HG02763 (cell line): ENCODE data around the gene RBPJ.

ENCODE experiments used
- ATAC-seq: cut with Tn5 transposase; IDR thresholded peaks from one replicate; pipeline ENCODE4 v1.9.1; 2021; ENCODE audit warnings: mild to moderate bottlenecking, moderate library complexity; ENCODE audit not compliant: unreplicated experiment

RBPJ gene

DNA sequence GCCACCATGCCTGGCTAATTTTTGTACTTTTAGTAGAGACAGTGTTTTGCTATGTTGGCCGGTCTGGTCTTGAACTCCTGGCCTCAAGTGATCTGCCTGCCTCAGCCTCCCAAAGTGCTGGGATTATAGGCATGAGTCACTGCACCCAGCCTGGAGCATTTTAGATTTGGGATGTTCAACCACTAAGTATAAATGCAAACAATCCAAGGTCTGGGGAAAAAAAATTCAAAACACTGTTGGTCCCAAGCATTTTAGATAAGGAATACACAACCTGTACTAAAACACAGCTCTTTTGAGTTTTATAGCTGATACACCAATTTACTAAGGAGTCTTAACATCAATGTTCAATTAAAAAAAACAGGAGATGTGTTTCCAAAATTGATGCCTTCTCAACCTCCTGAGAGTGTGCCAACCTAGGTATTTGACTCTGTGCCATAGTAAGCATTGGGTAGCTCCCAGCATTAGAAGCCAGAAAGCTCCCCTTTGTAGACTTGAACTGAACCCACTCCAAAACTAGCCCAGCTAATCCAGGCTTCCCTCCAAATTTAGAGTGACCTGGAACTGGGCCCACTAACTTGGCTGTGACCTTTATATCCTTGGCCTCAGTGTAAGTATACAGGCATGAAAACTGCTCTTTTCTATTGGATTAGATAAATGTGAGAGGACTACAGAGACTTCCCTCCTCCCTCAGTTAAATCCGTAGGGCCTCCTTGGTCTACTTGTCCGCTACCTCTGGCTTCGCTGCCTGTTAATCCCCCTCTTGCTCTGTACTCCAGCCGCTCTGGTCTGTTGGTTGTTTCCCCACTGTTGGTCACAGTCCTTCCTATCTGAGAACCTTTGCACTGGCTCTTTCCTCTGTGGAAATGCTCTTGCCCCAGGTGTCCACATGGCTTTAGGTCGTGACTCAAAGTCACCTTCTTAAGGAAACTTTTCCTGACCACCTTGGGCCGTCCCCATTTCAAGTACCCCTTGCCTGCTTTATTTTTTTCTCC lies 91.9 kb downstream of the RBPJ start:
- ATAC-seq: no peak

DNA sequence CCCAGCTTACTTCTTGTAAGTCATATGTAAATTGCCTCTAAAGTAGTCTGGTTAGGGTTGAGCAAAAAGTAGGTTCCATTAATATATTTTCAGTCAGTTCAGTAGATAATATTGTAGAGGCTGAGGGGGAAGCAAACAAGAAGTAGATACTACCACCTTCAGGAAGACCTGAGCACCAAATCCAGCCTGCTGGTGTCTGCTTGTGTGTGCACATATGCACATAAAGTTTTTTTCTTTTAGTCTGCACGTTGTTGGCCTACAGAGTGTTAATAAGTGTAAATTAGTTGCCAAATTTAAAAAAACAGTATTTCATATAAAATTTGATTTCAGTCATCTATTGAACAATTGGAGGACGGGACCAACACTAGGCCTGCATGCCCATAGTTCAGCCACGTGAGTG lies 92.8 kb downstream of the RBPJ start:
- ATAC-seq: no peak

DNA sequence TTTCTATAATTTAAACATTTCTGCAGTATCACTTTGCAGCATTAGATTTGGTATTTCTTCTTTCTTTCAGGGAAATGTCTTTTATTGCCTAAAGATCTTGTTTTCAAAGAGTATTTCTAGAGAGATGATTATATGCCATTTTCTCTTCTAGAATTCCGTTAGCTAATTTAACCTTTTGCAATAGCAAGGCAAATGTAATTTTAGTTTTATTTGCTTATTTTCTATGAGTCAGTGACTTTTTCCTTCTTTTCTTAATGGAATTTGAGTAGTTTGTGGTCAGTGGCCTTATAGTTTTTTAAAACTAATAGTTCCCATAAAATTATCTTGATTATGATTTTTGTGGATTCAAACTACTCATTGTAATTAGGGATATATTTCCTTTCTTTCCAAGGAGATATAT lies 97.3 kb downstream of the RBPJ start:
- ATAC-seq: no peak

DNA sequence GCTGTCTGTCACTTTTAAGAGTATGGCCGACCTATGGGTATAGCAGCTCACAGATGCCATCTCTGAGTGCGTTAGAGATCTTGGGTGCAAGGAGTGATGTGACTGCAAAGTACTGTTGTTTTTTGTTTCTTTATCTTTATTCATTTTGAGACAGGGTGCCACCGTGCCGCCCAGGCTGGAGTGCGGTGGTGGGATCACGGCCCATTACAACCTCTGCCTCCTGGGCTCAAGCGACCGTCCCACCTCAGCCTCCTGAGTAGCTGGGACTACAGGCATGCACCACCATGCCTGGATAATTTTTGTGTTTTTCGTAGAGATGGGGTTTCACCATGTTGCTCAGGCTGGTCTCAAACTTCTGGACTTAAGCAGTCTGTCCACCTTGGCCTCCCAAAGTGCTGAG lies 98.0 kb downstream of the RBPJ start:
- no peak for ATAC-seq

DNA sequence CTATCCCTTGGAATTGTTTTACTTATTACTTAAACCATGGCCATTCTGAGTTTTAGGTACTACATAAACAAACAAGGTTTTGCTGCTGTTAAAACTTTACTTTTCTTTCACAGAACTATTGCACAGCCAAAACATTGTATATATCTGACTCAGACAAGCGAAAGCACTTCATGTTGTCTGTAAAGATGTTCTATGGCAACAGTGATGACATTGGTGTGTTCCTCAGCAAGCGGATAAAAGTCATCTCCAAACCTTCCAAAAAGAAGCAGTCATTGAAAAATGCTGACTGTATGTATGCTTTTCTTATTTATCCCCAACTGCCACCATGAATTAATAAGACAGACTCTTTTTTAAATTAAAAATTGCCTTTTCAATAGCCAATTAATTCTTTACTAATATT lies 99.6 kb downstream of the RBPJ start:
- ATAC-seq: no peak

DNA sequence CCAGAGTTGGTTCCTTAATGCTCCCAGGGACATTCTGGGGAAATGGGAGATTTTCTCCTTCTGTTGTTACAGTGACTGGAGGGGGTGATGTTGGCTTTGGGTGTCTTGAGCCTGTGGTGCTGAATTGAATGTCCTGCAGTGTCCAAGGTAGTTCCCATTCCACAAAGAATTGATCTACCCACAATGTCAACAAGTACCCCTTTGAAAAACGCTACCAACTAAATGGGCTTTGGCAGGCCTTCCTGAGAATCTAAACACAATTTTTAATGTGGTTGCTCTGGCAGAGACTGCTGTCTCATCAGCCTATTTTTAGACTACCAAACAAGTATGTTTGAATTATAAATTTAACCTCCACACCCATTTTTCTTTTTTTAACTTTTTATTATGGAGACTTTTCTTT lies 100.1 kb downstream of the RBPJ start:
- no peak for ATAC-seq

DNA sequence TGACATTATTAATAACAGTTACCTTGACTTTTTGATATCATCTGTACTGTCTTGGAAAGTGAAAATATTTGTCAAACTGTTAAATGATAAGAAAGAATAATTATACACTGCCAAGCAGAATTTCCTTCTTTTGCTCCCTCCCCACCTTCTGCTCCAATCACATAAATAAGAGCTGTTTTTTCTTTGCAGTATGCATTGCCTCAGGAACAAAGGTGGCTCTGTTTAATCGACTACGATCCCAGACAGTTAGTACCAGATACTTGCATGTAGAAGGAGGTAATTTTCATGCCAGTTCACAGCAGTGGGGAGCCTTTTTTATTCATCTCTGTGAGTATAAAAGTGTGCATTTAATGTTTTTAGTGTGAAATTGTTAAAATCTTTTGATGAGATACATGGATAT lies 103.3 kb downstream of the RBPJ start:
- no peak for ATAC-seq

DNA sequence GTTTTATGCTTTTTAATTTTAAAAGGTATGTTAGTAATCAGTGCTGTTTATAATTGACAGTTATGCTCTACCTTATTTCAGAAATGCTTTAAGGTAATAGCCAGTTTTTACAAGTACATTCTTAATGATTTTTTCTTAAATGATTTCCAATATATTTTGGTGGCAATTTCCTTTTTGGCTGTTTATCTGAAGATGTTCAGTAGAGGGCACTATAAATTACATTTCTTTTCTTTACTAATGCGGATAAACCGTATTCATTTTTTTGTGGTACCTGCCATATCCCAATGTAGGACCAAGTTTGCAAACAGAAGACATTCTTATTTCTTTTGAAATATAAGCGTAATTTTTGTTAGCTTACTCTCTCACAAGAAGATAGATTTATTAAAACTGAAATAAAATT lies 104.0 kb downstream of the RBPJ start:
- ATAC-seq: no peak

DNA sequence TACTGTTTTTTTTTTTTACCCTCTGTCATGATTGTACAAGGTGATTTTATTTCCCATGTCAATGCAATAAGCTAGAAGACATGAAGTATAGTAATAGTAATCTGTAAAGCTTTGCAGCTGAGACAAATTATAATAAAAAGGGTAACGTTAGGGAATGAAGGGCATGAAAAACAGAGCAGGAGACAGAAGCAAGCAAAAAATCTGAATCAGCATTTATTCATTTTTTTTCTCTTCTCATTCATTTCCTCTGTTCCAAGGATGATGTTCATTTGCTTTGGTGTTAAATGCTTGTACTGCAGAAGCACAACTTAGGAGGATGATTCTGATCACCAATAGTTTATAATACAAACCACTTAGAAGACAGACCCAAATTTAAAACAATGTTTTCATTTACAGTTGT lies 105.1 kb downstream of the RBPJ start:
- no peak for ATAC-seq

DNA sequence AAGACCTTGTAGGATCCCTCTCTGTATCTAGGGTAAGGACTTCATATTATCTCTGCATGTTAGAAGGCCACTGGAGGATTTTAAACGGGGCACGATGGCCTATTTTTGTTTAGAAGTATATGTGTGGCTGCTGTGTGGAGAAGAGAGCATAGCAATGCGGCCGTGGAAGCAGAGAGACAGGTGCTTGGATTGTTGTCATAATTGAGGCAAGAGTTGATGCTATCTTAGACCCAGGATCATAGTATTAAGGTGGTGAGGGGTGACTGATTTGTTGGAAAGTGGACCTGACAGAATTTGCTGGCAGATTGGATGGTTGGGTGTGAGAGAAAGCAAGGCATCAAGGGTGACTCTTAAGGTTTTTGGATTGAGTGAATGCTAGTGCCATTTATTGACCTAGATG lies 106.1 kb downstream of the RBPJ start:
- no peak for ATAC-seq

DNA sequence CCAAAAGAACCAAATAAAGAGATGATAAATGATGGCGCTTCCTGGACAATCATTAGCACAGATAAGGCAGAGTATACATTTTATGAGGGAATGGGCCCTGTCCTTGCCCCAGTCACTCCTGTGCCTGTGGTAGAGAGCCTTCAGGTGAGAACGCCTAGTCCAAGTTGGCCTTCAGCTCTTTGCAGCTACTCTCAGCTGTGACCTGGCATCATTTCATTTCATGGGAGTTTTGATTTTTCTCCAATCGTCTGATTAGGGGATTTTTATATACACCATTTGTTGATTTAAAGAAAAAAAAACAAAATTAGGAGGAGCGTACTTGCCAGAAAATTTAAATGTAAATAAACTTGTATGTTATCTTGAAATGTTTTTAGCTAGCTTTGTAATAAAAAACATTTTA lies 109.1 kb downstream of the RBPJ start:
- ATAC-seq: no peak

DNA sequence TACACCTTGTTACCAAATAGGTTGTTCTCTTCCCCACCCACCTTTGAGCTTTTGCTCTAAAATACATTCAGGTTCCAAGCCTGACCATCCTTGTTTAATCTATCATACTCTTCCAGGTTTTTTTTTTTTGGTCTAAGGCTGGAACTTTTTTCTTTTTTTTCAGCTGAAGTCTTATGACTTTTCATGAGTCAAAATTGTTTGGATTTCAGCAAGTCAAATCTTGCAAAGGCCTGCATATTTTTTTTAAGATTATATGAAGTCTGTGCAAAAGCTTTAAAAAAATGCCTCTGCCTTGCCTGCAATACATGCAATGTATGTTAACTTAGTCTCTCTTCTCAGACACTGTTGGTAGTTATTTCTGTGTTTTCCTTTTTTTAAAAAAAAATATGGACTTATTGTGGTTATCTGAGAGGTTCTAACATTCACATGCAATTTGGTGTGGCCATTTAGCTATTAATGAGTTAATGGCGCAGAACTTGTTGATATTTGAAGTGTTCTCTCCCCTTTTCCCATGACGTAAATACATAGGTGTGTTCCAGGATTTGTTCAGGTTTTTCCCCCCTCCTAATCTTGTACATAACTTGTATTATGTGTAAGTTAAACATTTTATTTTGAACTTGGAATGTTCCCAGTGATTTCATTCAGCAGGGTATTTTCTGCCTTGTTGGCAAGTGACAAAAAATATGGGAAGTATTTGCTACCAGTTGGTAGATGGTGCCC lies 110.8 kb downstream of the RBPJ start:
- no peak for ATAC-seq

DNA sequence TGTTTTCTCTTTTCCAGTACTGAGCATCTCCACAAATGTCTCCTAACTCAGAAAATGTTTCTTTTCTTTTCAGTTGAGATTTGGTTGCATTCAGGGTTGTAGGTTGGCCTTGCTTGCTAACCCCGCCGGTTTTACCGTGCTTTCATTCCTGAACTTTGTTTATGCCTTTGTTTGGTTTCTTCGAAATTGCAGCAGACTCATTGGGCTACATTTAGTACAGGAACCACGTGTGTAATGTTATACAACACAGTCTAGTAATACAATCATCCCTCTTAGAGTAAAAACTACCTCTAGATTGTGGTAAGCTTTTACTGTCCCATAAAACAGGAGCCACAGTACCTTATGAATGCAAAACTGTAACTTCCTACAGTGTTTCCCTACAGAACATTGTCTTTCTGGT lies 111.6 kb downstream of the RBPJ start:
- ATAC-seq: no peak

DNA sequence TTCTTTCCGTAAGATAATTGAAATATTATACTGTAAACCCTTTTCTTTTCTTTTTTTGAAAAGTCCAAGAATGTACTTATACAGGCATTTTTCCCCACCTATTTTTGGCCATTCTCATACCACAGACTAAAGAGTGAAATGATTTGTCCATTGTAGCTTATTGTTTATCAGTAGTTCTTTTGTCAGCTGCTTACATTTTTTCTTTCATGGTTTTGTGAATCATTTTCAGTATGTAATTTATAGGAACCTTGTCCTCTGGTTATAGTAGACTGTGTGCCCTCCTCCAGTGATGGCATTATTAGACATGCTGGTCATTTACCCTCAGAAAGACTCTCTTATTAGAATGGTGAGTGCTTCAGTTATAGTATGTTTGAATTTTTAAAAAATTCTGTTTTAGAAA lies 112.7 kb downstream of the RBPJ start:
- ATAC-seq: no peak

DNA sequence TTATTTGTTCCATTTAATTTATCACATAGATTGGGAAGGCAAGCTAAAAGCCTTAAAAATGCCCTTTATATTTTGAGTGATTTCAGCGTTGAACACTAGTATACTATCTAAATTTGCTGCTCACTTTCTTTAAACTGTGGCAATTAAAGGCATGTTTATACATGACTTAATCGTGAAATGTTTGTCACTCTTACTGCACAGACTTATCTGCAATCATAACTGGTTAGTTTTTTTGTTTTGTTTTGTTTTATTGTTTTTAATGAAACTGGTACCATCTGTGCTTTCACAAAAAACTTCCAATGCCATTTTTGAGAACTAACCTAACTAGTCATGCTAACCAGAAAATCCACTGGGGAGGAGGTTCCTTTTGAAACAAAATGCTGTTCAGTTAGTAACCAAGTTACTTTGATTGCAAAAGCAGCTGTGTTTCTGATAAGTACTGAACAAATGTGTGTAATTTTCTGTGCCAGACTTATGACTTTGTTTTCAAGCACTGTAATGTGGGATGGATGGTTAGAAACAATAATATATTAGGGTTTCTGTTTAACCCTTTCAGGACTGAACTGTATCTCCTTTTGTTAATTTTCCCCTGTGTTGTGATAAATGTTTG lies 113.3 kb downstream of the RBPJ start:
- no peak for ATAC-seq

DNA sequence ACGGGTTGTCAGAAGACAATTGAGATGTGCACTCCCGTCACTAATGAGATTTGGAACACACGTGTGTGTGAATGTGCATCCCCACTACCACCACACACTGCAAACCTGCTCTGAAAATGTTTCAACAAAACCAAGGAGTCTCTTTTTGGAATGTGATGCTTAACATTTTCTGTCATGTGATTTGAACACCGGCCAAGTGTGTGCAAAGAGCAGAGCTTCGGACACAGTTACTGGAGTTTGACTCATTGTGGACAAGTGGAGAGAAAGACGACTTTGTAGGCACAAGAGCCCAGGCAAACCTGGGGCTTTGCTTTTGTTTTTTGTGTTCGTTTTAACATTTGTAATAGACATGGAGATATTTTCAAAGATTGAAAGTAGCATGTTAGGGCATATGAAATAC lies 120.3 kb downstream of the RBPJ start:
- ATAC-seq: no peak

DNA sequence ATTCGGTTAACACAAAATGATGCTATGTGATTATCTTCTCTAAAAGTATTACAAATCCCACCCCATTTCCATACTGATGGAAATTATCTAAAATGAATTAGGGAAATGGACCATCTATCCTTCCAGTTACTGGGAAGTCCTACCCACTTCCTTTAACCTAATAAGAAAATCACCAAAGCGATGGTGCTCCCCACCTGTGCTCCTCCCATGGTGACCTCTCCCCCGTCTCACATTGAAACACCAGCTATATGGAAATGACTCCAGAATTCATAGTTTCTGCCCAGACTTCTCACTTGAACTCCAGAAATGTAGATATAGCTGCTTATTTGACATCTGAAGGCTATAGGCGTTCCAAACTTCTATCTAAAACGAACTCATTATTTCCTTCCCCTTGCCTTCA lies 121.0 kb downstream of the RBPJ start:
- no peak for ATAC-seq

DNA sequence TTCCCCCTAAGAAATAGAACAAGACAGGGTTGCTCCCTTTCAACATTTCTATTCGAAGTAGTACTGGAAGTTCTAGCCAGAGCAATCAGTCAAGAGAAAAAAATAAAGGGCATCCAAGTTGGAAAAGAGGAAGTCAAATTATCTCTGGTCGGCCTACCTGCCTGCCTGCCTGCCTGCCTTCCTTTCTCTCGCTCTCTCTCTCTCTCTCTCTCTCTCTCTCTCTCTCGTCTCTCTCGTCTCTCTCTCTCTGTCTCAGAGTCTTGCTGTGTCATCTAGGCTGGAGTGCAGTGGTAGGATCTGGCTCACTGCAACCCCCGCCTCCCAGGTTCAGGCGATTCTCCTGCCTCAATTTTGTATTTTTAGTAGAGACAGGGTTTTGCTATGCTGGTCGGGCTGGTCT lies 126.6 kb downstream of the RBPJ start:
- no peak for ATAC-seq

DNA sequence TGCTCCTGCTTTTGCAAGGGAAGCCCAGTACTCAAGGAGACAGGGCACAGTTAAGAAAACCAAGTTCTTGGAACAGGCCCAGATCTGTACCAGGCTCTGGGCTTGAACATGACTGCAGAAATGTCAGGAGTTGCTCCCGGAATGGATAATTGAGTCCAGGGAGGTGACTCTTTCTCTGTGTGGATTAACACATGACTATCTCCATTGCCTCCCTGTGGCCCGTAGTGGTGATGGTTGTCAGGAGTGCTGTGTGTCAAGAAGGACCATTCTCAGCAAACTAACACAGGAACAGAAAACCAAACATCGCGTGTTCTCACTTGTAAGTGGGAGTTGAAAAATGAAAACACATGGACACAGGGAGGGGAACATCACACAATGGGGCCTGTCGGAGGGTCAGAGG lies 129.6 kb downstream of the RBPJ start:
- no peak for ATAC-seq

DNA sequence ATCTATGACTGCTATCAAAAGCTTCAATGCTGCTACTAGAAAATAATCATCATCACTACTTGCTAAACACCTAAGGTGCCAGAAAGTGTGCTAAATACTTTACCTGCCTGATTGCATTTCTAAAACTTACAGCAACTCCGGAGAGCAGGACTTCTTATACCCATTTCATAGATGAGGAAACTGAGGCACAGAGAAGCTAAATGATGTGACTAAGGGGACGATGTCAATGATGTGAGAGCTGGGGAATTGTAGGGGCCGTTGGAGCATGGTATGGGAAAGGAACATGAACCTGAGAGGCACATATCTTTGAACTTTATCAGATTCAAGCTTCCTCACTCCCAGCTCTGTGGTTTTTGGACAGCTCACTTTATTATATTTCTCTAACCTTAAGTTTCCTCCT lies 130.8 kb downstream of the RBPJ start:
- ATAC-seq: no peak

DNA sequence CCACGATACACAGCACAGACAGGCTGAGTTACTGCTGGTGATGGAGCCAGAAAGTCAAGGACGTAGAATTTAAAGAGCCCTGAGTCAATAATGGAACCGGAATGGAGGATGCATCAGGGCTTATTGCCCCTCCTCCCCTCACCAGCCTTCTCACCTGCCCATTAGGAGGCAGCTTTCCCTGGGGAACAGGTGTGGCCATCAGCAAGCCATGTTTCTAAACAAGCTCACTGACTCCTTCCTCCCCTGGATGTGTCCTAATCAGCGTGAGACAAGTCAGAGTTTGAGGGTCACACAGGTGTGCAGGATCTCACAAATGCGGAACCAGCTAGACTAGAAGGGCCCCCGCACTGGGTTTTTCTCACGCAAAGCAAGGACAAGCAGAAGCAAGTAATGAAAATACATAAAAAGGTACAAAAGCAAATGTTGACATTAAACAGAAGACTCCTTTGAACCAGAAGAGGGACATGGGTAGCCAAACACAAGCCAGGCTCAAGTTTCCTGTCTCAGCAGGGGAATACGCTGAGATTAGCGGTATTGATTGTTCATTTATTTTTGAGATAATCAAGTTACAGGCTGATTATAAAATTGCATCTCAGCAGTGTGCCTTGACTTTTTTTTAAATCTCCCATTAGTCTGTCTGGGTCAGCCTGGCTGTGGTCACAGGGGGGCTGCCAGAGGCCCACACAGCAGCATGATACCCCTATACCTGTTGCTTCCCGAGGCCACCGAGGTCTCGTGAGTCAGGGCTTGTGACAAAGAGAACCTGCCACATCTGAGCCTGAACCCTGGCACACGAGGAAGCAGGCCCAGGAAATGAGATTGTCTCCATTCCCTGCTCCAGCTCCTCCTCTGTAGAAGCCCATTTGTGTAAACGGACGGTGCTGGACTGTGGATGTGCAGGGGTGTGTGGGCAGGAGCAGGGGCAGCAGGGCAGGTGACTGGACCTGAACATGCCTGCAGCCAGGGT lies 132.0 kb downstream of the RBPJ start:
- ATAC-seq: no peak
